ENCODE results near the gene TGFB1. TPM values are rescaled to one million over a fixed set of nuclear protein-coding genes. Genes with fewer than 3 reads are reported as not detected.

The TGFB1 gene
- total and polyA plus RNA-seq, 12 donors: 9.7 to 44.9 (median 13.9) TPM

DNA sequence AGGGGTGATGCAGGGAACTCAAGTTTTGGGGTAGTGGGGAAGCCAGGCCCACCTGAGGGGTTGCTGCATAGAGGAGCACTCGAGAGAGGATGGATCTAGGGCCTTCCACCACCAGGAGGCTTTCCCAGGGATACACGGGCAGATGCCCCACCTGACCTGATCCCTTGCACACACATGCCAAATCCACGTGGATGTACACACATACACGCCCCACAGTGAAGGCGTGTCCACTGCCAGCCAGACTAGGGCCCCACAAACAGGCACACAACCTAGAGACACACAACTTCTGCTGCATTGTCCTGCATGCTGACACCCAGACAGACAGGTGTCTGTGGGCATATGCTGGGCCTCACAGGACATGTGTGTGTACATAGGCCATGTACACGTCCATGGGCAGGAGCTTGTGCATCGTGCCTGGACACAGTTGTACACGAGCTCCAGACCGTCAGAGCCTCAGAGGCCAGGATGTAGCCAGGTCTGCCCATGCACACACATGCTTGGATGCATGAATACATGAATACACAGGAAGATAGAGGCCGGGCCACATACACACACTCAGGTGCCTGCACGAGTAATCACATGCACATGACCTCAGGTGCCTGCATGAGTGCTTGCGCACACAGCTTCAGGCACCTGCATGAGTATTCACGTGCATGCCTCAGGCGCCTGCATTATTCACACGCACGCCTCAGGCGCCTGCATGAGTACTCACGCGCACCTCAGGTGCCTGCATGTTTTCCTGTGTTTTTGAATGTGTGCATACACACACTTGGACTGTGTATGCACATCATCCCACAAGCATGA is 34.8 kb downstream of the TGFB1 start:
- peaks cover 0 to 95% (median 36%) of the 10 kb centered on the region in 9 donors for H3K36me3 ChIP-seq
- no peaks in the 10 kb centered on the region for H3K9me3 ChIP-seq
- H3K4me3 ChIP-seq: no peak overlapping the region
- intact Hi-C loops (cut with DNase I): no loop called here
- WGBS, 2 donors: 84 to 86% methylated on average over 19 of the region's 19 CpGs
- TF ChIP-seq, protein P1, sequence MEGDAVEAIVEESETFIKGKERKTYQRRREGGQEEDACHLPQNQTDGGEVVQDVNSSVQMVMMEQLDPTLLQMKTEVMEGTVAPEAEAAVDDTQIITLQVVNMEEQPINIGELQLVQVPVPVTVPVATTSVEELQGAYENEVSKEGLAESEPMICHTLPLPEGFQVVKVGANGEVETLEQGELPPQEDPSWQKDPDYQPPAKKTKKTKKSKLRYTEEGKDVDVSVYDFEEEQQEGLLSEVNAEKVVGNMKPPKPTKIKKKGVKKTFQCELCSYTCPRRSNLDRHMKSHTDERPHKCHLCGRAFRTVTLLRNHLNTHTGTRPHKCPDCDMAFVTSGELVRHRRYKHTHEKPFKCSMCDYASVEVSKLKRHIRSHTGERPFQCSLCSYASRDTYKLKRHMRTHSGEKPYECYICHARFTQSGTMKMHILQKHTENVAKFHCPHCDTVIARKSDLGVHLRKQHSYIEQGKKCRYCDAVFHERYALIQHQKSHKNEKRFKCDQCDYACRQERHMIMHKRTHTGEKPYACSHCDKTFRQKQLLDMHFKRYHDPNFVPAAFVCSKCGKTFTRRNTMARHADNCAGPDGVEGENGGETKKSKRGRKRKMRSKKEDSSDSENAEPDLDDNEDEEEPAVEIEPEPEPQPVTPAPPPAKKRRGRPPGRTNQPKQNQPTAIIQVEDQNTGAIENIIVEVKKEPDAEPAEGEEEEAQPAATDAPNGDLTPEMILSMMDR (IDR thresholded peaks at IDR 0.05): no peak
- ATAC-seq: no peak
- peak overlapping the region in 1 of 10 donors; percentile 5 for H3K27ac ChIP-seq
- no peak for DNase-seq
- H3K27me3 ChIP-seq: no peaks in the 10 kb centered on the region
- H3K4me1 ChIP-seq: peaks cover 20 to 30% (median 28%) of the 10 kb centered on the region in 9 donors

DNA sequence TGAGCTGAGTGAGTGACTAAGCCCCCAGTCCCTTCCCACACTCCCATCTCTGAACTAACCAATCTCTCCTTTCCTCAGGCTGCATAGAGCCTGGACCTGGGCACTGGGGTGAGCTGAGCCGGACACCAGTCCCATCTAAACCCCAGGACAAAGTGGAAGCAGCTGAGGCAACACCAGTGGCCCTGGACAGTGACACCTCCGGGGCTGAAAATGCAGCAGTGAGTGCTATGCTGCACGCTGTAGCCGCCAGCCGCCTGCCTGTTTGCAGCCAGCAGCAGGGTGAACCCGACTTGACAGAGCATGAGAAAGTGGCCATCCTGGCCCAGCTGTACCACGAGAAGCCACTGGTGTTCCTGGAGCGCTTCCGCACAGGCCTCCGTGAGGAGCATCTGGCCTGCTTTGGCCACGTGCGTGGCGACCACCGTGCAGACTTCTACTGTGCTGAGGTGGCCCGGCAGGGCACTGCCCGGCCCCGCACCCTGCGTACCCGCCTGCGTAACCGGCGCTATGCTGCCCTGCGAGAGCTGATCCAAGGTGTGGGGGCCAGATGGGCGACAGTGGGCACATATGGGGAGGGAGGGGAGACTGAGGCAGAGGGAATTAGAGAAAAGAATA is 37.3 kb downstream of the TGFB1 start:
- DNase-seq (no peak), ATAC-seq (no peak)
- no peak overlapping the region for H3K4me3 ChIP-seq
- no peak overlapping the region for H3K27ac ChIP-seq
- H3K27me3 ChIP-seq: no peaks in the 10 kb centered on the region
- peaks cover 2 to 18% (median 10%) of the 10 kb centered on the region in 9 donors for H3K4me1 ChIP-seq
- WGBS, 2 donors: 97 to 98% methylated on average over 24 of the region's 24 CpGs
- TF ChIP-seq, protein P1 (IDR thresholded peaks at IDR 0.05): no peak
- intact Hi-C loops (cut with DNase I): no loop called here
- no peaks in the 10 kb centered on the region for H3K9me3 ChIP-seq
- peaks cover 0 to 97% (median 44%) of the 10 kb centered on the region in 9 donors for H3K36me3 ChIP-seq

DNA sequence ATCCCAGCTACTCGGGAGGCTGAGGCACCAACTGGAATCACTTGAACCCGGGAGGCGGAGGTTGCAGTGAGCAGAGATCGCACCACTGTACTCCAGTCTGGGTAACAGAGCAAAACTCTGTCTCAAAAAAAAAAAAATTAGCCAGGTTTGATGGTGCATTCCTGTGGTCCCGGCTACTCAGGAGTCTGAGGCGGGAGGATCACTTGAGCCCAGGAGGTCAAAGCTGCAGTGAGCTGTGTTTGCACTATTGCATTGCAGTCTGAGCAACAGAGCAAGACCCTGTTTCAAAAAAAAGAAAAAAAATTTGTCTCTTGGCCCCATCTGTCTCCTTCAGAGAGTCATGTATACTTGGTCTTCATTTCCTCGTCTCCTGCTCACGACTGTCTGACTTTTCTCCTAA is 42.1 kb downstream of the TGFB1 start:
- intact Hi-C loops (cut with DNase I): loop anchor here in 6 of 10 donors (2.0 to 5.0 kb wide), 5 partner anchors 41 to 126 kb away; partner anchors contain the start of genes TGFB1 (in 6 of the 6), B3GNT8 (in 1 of the 6) and DMAC2 (in 1 of the 6)
- peak overlapping the region in 3 of 10 donors; percentile 69 to 84 (median 82) for H3K4me3 ChIP-seq

DNA sequence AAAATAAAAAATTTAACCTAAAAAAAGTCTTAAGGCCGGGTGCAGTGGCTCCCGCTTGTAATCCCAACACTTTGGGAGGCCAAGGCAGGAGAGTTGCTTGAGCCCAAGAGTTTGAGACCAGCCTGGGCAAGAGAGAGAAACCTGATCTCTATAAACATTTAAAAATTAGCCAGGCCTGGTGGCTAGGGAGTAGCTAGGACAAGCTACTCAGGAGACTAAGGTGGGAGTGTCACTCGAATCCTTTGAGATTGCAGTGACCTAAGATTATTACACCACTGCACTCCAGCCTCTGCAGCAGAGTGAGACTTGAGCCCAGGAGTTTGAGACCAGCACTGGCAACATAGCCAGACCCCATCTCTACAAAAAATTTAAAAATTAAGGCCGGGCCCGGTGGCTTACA is 42.6 kb downstream of the TGFB1 start:
- TF ChIP-seq, protein P1 (IDR thresholded peaks at IDR 0.05): no peak
- no peak for DNase-seq
- no peaks in the 10 kb centered on the region for H3K9me3 ChIP-seq
- WGBS, 2 donors: 58 to 64% methylated on average over 5 of the region's 5 CpGs
- H3K36me3 ChIP-seq: peaks cover 0 to 65% (median 34%) of the 10 kb centered on the region in 9 donors
- H3K4me1 ChIP-seq: peaks cover 6 to 57% (median 39%) of the 10 kb centered on the region in 9 donors
- peak overlapping the region; percentile 15 to 84 (median 70) for H3K4me3 ChIP-seq
- no peaks in the 10 kb centered on the region for H3K27me3 ChIP-seq
- H3K27ac ChIP-seq: peak overlapping the region in 7 of 10 donors; percentile 92 to 99 (median 95)
- intact Hi-C loops (cut with DNase I): loop anchor here in 6 of 10 donors (2.0 to 5.0 kb wide), 5 partner anchors 41 to 126 kb away; partner anchors contain the start of genes TGFB1 (in 6 of the 6), B3GNT8 (in 1 of the 6) and DMAC2 (in 1 of the 6)
- ATAC-seq: no peak

More for the DNA sequence above, 42.1 kb downstream of the TGFB1 start:
- H3K4me1 ChIP-seq: peaks cover 6 to 52% (median 39%) of the 10 kb centered on the region in 9 donors
- no peak overlapping the region for H3K27ac ChIP-seq
- ATAC-seq (no peak), DNase-seq (no peak)
- no peaks in the 10 kb centered on the region for H3K27me3 ChIP-seq
- WGBS, 2 donors: 85% methylated on average over 8 of the region's 8 CpGs
- TF ChIP-seq, protein P1 (IDR thresholded peaks at IDR 0.05): no peak
- peaks cover 0 to 65% (median 34%) of the 10 kb centered on the region in 9 donors for H3K36me3 ChIP-seq
- no peaks in the 10 kb centered on the region for H3K9me3 ChIP-seq

Data from heart right ventricle (tissue), 16 donors.